ENCODE measurements around the gene PIK3IP1. TPM values are rescaled to one million over a fixed set of nuclear protein-coding genes. Genes with fewer than 3 reads are reported as not detected.

The PIK3IP1 gene
- total RNA-seq, 1 experiment from 2014 or later, result 0.87 TPM

DNA sequence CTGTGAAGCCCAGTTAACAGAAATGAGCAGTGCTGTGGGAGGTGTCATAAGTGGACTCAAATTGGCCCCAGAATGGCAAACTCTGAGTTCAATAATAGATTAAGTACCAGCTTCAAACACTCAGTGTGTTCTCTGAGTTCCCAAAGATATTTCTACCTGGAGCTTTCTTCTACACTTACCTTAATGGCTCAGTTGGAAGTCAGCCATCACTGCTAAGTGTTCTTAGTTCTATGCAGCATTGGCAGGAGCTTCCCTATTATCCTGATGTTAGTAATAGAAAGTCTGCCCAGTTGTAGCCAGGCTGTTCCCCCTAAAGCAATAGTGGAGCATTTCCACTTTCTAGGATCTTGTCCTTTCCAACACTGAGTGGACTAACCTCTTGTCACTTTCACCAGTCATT, 9.7 kb upstream of the PIK3IP1 start:
- H3K4me1 ChIP-seq (ENCODE audit: insufficient read depth, low read length), result no peaks in the 10 kb centered on the region
- no peak overlapping the region for H3T11ph ChIP-seq (ENCODE audit: low read length)
- no peak overlapping the region for H2BK20ac ChIP-seq (ENCODE audit: low read depth, low read length, poor library complexity, severe bottlenecking)
- H3K36me3 Mint-ChIP-seq (ENCODE audit: insufficient read depth in 1 of 3, low read depth in 3 of 3), result no peaks in the 10 kb centered on the region
- no peaks in the 10 kb centered on the region for H3K23me2 ChIP-seq (ENCODE audit: insufficient read length, low read depth, low read length, poor library complexity, severe bottlenecking)
- no peak overlapping the region for H3K4me3 Mint-ChIP-seq
- no peaks in the 10 kb centered on the region for H3K27me3 ChIP-seq (ENCODE audit: insufficient read depth, low read length)
- no peak overlapping the region for H3K9ac ChIP-seq (ENCODE audit: extremely low read depth, insufficient read length, low read length)
- DNase-seq, result no peak
- H3K79me1 ChIP-seq (ENCODE audit: insufficient read depth, low read depth, low read length, poor library complexity, severe bottlenecking), result no peaks in the 10 kb centered on the region
- H4K5ac ChIP-seq (ENCODE audit: insufficient read length, low read depth, low read length), result no peak overlapping the region
- H3K9me3 Mint-ChIP-seq, result no peaks in the 10 kb centered on the region
- no peak overlapping the region for H2BK15ac ChIP-seq (ENCODE audit: low read depth, low read length)
- no peaks in the 10 kb centered on the region; a peak in 1 of 4 replicates for H3K4me1 Mint-ChIP-seq
- H3K9me3 ChIP-seq (ENCODE audit: control insufficient read depth, low read depth, low read length), result no peaks in the 10 kb centered on the region
- no peaks in the 10 kb centered on the region; the same call in 1 of the 2 replicates for H3K27me3 Mint-ChIP-seq (ENCODE audit: low read depth)
- no peak overlapping the region for H2AK5ac ChIP-seq (ENCODE audit: insufficient read length, low read length)
- no peak overlapping the region for H3K27ac ChIP-seq (ENCODE audit: insufficient read length, low read depth, low read length)
- no peak overlapping the region for H3K23ac ChIP-seq (ENCODE audit: insufficient read length, low read depth, low read length)
- H2BK12ac ChIP-seq (ENCODE audit: insufficient read length, low read depth, low read length), result no peak overlapping the region
- no peak overlapping the region for H3K4me2 ChIP-seq (ENCODE audit: insufficient read depth, insufficient read length, low read length)
- TF ChIP-seq, protein P1, sequence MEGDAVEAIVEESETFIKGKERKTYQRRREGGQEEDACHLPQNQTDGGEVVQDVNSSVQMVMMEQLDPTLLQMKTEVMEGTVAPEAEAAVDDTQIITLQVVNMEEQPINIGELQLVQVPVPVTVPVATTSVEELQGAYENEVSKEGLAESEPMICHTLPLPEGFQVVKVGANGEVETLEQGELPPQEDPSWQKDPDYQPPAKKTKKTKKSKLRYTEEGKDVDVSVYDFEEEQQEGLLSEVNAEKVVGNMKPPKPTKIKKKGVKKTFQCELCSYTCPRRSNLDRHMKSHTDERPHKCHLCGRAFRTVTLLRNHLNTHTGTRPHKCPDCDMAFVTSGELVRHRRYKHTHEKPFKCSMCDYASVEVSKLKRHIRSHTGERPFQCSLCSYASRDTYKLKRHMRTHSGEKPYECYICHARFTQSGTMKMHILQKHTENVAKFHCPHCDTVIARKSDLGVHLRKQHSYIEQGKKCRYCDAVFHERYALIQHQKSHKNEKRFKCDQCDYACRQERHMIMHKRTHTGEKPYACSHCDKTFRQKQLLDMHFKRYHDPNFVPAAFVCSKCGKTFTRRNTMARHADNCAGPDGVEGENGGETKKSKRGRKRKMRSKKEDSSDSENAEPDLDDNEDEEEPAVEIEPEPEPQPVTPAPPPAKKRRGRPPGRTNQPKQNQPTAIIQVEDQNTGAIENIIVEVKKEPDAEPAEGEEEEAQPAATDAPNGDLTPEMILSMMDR (conservative IDR thresholded peaks at IDR 0.05), result no peak
- H4K20me1 ChIP-seq (ENCODE audit: control insufficient read depth, insufficient read depth, insufficient read length), result no peaks in the 10 kb centered on the region
- no peak overlapping the region for H2BK120ac ChIP-seq (ENCODE audit: low read depth, low read length, poor library complexity, severe bottlenecking)
- H3K79me2 ChIP-seq (ENCODE audit: insufficient read depth, low read length), result no peaks in the 10 kb centered on the region
- no peak overlapping the region for H4K8ac ChIP-seq (replicated peaks; ENCODE audit: insufficient read length, low read depth, low read length)
- no peak overlapping the region for H3K4ac ChIP-seq (ENCODE audit: low read depth, low read length)
- H4K91ac ChIP-seq (ENCODE audit: insufficient read length, low read depth, low read length), result no peak overlapping the region
- H2BK5ac ChIP-seq (ENCODE audit: insufficient read length, low read length), result no peak overlapping the region
- H3K18ac ChIP-seq (ENCODE audit: insufficient read length, low read depth, low read length), result no peak overlapping the region
- no peak overlapping the region for H3K14ac ChIP-seq (ENCODE audit: insufficient read depth, low read length)
- H3K56ac ChIP-seq (ENCODE audit: insufficient read length, low read depth, low read length), result no peak overlapping the region
- no peak overlapping the region for H3K27ac Mint-ChIP-seq
- H2AFZ ChIP-seq (ENCODE audit: low read length), result no peak overlapping the region
